K562 (cell line): Measurements from ENCODE around the gene CHN2. TPM values are rescaled to one million over a fixed set of nuclear protein-coding genes. Genes with fewer than 3 reads are reported as not detected.

ENCODE experiments used
- ATAC-seq: fragments of 200-7000 bp; cut with Tn5 transposase; 3 replicates; pipeline ENCODE4 v1.9.1; 2020; ENCODE audit warnings: moderate library complexity
- BruUV-seq: library from RNA; stranded (reverse); fragments of 400-500 nt; replicated peaks from 2 replicates; lab custom pipeline; 2021; lab: Mats Ljungman, UMichigan
- CTCF ChIA-PET: fragments of 300-600 bp; formaldehyde crosslinking; extraction: SDS; loops from one replicate; lab custom pipeline; 2021; ENCODE audit warnings: low intra/inter-chr PET ratio; lab: Yijun Ruan, JAX
- POLR2A ChIA-PET: fragments of 300-600, 350-650 bp; sonication (Branson Sonifier 250); formaldehyde crosslinking; extraction: SDS; loops from one replicate; lab custom pipeline; 2021; ENCODE audit warnings: antibody characterized with exemption, inconsistent platforms; lab: Yijun Ruan, JAX
- DNase-seq, 4 experiments: peaks; one replicate each; pipeline versions ENCODE4 v3.0.0 to v3.0.0-alpha.2; 2011 to 2018; ENCODE audit warnings: low spot score in 3 of 4, mixed read lengths in 3 of 4; ENCODE audit errors: extremely low read depth in 1 of 4
- FAIRE-seq: peaks from 2 replicates; lab custom pipeline; 2011; peaks lifted over from hg19 to GRCh38; lab: Jason Lieb, UNC
- H2AFZ ChIP-seq: 2 replicates; pipeline ENCODE4 v1.6.0; 2011; ENCODE audit warnings: low read depth, low read length, control low read depth, inconsistent platforms
- H3K27ac ChIP-seq: fragments of 200-600 bp; 3 replicates; pipeline ENCODE4 v1.8.0; 2011; ENCODE audit warnings: low read depth, mild to moderate bottlenecking, control low read depth, inconsistent platforms, low read length, moderate library complexity, mixed read lengths; ENCODE audit errors: extremely low read depth
- H3K27me3 ChIP-seq, 2 experiments: fragments of 300-600 bp in 1 of 2; 2 replicates in 1 of 2; 3 replicates in 1 of 2; pipeline versions ENCODE4 v1.6.0 to v1.8.0; 2011; ENCODE audit warnings: inconsistent platforms in 2 of 2, low read length in 2 of 2, mild to moderate bottlenecking in 1 of 2, mixed read lengths in 1 of 2, moderate library complexity in 1 of 2; ENCODE audit not compliant: control insufficient read depth in 2 of 2, insufficient read depth in 2 of 2
- H3K36me3 ChIP-seq: fragments of 300-600 bp; 3 replicates; pipeline ENCODE4 v1.8.0; 2011; ENCODE audit warnings: mild to moderate bottlenecking, low read length, inconsistent platforms; ENCODE audit not compliant: control insufficient read depth, insufficient read depth
- H3K4me1 ChIP-seq, 2 experiments: fragments of 200-600 bp in 1 of 2; replicated peaks in 1 of 2; 2 replicates in 1 of 2; 3 replicates in 1 of 2; pipeline versions ENCODE4 v1.5.1 to v1.8.0; 2011; ENCODE audit warnings: inconsistent platforms in 2 of 2, low read length in 2 of 2, mild to moderate bottlenecking in 1 of 2, mixed read lengths in 1 of 2, moderate library complexity in 1 of 2; ENCODE audit not compliant: control insufficient read depth in 2 of 2, insufficient read depth in 2 of 2
- H3K4me2 ChIP-seq: 2 replicates; pipeline ENCODE4 v1.6.1; 2011; ENCODE audit warnings: low read length, control low read depth, inconsistent platforms, mixed read lengths; ENCODE audit not compliant: insufficient read depth
- H3K4me3 ChIP-seq: fragments of 200-600 bp; sonication (generic), shearing (Covaris generic); 2 replicates; pipeline ENCODE4 v1.5.1; 2016; ENCODE audit warnings: control low read depth, inconsistent platforms
- H3K79me2 ChIP-seq: fragments of 200-600 bp; 3 replicates; pipeline ENCODE4 v1.8.0; 2011; ENCODE audit warnings: low read length, inconsistent platforms; ENCODE audit not compliant: control insufficient read depth, insufficient read depth
- H3K9ac ChIP-seq, 2 experiments: 2 replicates each; pipeline versions ENCODE4 v1.6.0 to v1.6.1; 2011; ENCODE audit warnings: low read depth in 2 of 2, low read length in 2 of 2, control low read depth in 1 of 2, inconsistent platforms in 1 of 2, mild to moderate bottlenecking in 1 of 2, mixed read lengths in 1 of 2; ENCODE audit not compliant: insufficient read depth in 1 of 2
- H3K9me1 ChIP-seq: one replicate; pipeline ENCODE4 v1.6.0; 2011; ENCODE audit warnings: inconsistent platforms, mild to moderate bottlenecking, low read length, moderate library complexity; ENCODE audit not compliant: control insufficient read depth, insufficient read depth
- H3K9me3 ChIP-seq: replicated peaks from 2 replicates; pipeline ENCODE4 v1.5.1; 2011; ENCODE audit warnings: low read depth, low read length, inconsistent platforms; ENCODE audit not compliant: control insufficient read depth, insufficient read depth
- H4K20me1 ChIP-seq: replicated peaks from 2 replicates; pipeline ENCODE4 v1.6.1; 2011; ENCODE audit warnings: low read length, inconsistent platforms, mixed read lengths; ENCODE audit not compliant: control insufficient read depth, insufficient read depth
- CREBBP ChIP-seq: IDR thresholded peaks from one replicate; pipeline ENCODE4 v1.6.1; 2012; ENCODE audit warnings: low read depth, mild to moderate bottlenecking, control low read depth, inconsistent platforms, low read length
- ETV1 ChIP-seq: fragments of 450-650 bp; conservative IDR thresholded peaks from 2 replicates; pipeline ENCODE4 v1.6.1; 2016; ENCODE audit warnings: missing genetic modification characterization, control low read depth, low read depth, missing compliant biosample characterization
- HEY1 ChIP-seq: fragments of 250-450 bp; sonication (Bioruptor Pico); IDR thresholded peaks from 2 replicates; pipeline ENCODE4 v1.5.0; 2020; ENCODE audit warnings: mild to moderate bottlenecking, moderate library complexity, borderline replicate concordance
- MCM2 ChIP-seq: fragments of 450-650 bp; IDR thresholded peaks from 2 replicates; pipeline ENCODE4 v1.6.1; 2017; ENCODE audit warnings: low read depth, mild to moderate bottlenecking
- SAFB ChIP-seq: fragments of 200-400 bp; formaldehyde crosslinking; IDR thresholded peaks from 2 replicates; pipeline ENCODE4 v1.6.1; 2017; ENCODE audit warnings: low read depth, low read length, borderline replicate concordance
- SMARCC2 ChIP-seq: fragments of 450-650 bp; IDR thresholded peaks from 2 replicates; pipeline ENCODE4 v1.6.1; 2017; ENCODE audit warnings: antibody characterized with exemption, moderate library complexity, mild to moderate bottlenecking, low read depth
- SP1 ChIP-seq: sonication (generic); formaldehyde crosslinking; IDR thresholded peaks from 2 replicates; pipeline ENCODE4 v1.8.1; 2022; ENCODE audit warnings: mild to moderate bottlenecking, missing genetic modification reagents
- TEAD2 ChIP-seq: fragments of 450-650 bp; IDR thresholded peaks from 2 replicates; pipeline ENCODE4 v1.6.1; 2016; ENCODE audit warnings: missing genetic modification characterization, control low read depth, missing compliant biosample characterization
- ZNF76 ChIP-seq: fragments of 250-450 bp; sonication (Bioruptor Pico); IDR thresholded peaks from 2 replicates; pipeline ENCODE4 v1.4.0; 2020; ENCODE audit warnings: mild to moderate bottlenecking, moderate library complexity, borderline replicate concordance
- ZNF785 ChIP-seq: fragments of 250-450 bp; sonication (Bioruptor Pico); IDR thresholded peaks from 2 replicates; pipeline ENCODE4 v1.4.0; 2020; ENCODE audit warnings: mild to moderate bottlenecking
- WGBS: fragments of 100-300 bp; shearing (Covaris generic); methylation state at CpG from one replicate; pipeline ENCODE4 v1.1.6; 2016; ENCODE audit warnings: low coverage, mixed read lengths; ENCODE audit not compliant: insufficient coverage; ENCODE audit errors: missing lambda C conversion rate; 5-methylcytosine and 5-hydroxymethylcytosine counted together
- in situ Hi-C: fragments of 300-500 bp; cut with MboI; formaldehyde crosslinking; loops from 4 replicates; pipeline ENCODE4 v1.15.0; 2018; ENCODE audit warnings: inconsistent platforms, mixed read lengths
- intact Hi-C: fragments of 100-400 bp; cut with micrococcal nuclease; formaldehyde crosslinking; loops from 2 replicates; pipeline ENCODE4 v1.14.2; 2022
- polyA plus RNA-seq, 8 experiments: library from polyadenylated mRNA; depleted of rRNA in 4 of 8; stranded (reverse) in 5 of 8; unstranded in 3 of 8; fragments of >200 nt; fragmentation: Nextera tagmentation in 2 of 8; fragmentation: Illumina TruSeq in 1 of 8; extraction: Ambion mirVana in 2 of 8; extraction: Trizol in 1 of 8; gene quantifications; 2 replicates each; pipeline versions ENCODE4 v1.2.1 to v1.2.3, GENCODE V29; 2011 to 2014; ENCODE audit warnings: inconsistent platforms in 1 of 8, missing spikeins in 1 of 8
- total RNA-seq, 7 experiments: library from RNA; depleted of rRNA in 6 of 7; stranded (reverse); fragments of >200 nt in 6 of 7; fragmentation: Illumina TruSeq in 2 of 7; extraction: Trizol in 2 of 7; gene quantifications; 2 replicates each; pipeline versions ENCODE4 v1.2.1 to v1.2.3, GENCODE V29; 2011 to 2021; ENCODE audit warnings: low replicate concordance in 1 of 7
- TF ChIP-seq, protein P1 (sequence below): sonication (generic); formaldehyde crosslinking; IDR thresholded peaks from 2 replicates; pipeline ENCODE4 v1.8.0; 2022; ENCODE audit warnings: mild to moderate bottlenecking, missing genetic modification reagents
- TF ChIP-seq, protein P2 (sequence below): sonication (generic); IDR thresholded peaks from 2 replicates; pipeline ENCODE4 v1.6.1; 2016
- TF ChIP-seq, protein P3 (sequence below): IDR thresholded peaks from 3 replicates; pipeline ENCODE4 v1.6.1; 2011; ENCODE audit warnings: borderline replicate concordance, mild to moderate bottlenecking; ENCODE audit not compliant: insufficient read length, insufficient read depth
- TF ChIP-seq, protein P4 (sequence below): IDR thresholded peaks from 2 replicates; pipeline ENCODE4 v1.6.1; 2011; ENCODE audit not compliant: insufficient read length; ENCODE audit errors: extremely low read depth

Gene CHN2
- total and polyA plus RNA-seq, 9 of the 15 experiments (the other 6 are each of a cell fraction or from before 2014, with no cell fraction given), result 0.12 to 2.1 (median 0.31) TPM; not detected in 1

DNA sequence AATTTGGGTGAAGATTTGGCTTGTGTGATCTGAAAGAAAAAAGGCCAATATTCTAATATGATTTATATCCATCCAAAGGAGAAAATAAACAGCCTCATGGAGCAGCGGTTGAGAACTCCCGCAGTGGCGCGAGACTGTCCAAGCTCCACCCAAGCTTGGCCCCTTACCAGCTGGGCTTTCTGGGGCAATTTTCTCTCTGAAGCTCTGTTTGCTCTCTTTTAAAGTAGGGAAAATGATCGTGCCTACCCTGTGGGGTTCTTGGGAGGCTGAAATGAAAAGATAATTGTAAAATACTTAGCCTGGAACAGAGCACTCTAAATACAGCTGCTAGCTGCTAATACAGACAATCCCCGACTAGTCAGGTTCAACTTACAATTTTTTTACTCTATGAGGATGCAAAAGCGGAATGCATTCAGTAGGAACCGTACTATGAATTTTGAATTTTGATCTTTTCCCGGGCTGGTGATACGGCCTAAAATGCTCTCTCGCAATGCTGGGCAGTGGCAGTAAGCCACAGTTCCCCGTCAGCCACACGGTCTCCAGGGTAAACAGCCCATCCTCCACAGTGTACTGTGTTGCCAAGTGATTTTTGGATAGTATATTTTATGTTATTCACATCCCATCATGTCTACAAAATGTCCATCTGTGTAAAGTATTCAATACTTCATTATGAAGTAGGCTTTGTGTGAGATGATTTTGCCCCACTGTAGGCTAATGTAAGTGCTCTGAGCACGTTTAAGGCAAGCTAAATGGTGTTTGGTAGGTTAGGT, 137.7 kb downstream of the CHN2 start:
- ATAC-seq (no peak), DNase-seq (no peak), FAIRE-seq (no peak)
- no TSS peak for BruUV-seq
- 26% methylated on average over 14 of the region's 14 CpGs for WGBS
- CTCF ChIA-PET, result no interaction called here
- intact Hi-C loops (no loop called here), in situ Hi-C loops (no loop called here)
- POLR2A ChIA-PET, result interaction anchor here (1.0 kb wide), 1 partner anchor 12 kb away, joined by 3 read pairs; no protein-coding TSS in a partner anchor
- no peaks in the 10 kb centered on the region for H3K4me1 ChIP-seq
- peaks cover 3 to 10% of the 10 kb centered on the region in 2 experiments; a peak in 3 of 5 replicates for H3K27me3 ChIP-seq
- no peak overlapping the region for H3K27ac ChIP-seq
- no peak overlapping the region for H2AFZ ChIP-seq
- no peaks in the 10 kb centered on the region for H4K20me1 ChIP-seq
- TF ChIP-seq, protein P1, sequence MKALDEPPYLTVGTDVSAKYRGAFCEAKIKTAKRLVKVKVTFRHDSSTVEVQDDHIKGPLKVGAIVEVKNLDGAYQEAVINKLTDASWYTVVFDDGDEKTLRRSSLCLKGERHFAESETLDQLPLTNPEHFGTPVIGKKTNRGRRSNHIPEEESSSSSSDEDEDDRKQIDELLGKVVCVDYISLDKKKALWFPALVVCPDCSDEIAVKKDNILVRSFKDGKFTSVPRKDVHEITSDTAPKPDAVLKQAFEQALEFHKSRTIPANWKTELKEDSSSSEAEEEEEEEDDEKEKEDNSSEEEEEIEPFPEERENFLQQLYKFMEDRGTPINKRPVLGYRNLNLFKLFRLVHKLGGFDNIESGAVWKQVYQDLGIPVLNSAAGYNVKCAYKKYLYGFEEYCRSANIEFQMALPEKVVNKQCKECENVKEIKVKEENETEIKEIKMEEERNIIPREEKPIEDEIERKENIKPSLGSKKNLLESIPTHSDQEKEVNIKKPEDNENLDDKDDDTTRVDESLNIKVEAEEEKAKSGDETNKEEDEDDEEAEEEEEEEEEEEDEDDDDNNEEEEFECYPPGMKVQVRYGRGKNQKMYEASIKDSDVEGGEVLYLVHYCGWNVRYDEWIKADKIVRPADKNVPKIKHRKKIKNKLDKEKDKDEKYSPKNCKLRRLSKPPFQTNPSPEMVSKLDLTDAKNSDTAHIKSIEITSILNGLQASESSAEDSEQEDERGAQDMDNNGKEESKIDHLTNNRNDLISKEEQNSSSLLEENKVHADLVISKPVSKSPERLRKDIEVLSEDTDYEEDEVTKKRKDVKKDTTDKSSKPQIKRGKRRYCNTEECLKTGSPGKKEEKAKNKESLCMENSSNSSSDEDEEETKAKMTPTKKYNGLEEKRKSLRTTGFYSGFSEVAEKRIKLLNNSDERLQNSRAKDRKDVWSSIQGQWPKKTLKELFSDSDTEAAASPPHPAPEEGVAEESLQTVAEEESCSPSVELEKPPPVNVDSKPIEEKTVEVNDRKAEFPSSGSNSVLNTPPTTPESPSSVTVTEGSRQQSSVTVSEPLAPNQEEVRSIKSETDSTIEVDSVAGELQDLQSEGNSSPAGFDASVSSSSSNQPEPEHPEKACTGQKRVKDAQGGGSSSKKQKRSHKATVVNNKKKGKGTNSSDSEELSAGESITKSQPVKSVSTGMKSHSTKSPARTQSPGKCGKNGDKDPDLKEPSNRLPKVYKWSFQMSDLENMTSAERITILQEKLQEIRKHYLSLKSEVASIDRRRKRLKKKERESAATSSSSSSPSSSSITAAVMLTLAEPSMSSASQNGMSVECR (CRISPR knock-in tag), result no peak
- no peak for TF ChIP-seq SMARCC2
- TF ChIP-seq HEY1 (CRISPR knock-in tag), result no peak
- TF ChIP-seq SAFB, result no peak
- no peak for TF ChIP-seq ZNF76
- no peak for TF ChIP-seq SP1 (CRISPR knock-in tag)
- TF ChIP-seq, protein P2, sequence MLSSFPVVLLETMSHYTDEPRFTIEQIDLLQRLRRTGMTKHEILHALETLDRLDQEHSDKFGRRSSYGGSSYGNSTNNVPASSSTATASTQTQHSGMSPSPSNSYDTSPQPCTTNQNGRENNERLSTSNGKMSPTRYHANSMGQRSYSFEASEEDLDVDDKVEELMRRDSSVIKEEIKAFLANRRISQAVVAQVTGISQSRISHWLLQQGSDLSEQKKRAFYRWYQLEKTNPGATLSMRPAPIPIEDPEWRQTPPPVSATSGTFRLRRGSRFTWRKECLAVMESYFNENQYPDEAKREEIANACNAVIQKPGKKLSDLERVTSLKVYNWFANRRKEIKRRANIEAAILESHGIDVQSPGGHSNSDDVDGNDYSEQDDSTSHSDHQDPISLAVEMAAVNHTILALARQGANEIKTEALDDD, result no peak
- TF ChIP-seq MCM2, result no peak
- no peak for TF ChIP-seq TEAD2 (tag)
- TF ChIP-seq CREBBP, result no peak
- TF ChIP-seq, protein P3, sequence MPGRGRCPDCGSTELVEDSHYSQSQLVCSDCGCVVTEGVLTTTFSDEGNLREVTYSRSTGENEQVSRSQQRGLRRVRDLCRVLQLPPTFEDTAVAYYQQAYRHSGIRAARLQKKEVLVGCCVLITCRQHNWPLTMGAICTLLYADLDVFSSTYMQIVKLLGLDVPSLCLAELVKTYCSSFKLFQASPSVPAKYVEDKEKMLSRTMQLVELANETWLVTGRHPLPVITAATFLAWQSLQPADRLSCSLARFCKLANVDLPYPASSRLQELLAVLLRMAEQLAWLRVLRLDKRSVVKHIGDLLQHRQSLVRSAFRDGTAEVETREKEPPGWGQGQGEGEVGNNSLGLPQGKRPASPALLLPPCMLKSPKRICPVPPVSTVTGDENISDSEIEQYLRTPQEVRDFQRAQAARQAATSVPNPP, result no peak
- TF ChIP-seq ZNF785 (CRISPR knock-in tag), result no peak
- TF ChIP-seq ETV1 (tag), result no peak
- TF ChIP-seq, protein P4, sequence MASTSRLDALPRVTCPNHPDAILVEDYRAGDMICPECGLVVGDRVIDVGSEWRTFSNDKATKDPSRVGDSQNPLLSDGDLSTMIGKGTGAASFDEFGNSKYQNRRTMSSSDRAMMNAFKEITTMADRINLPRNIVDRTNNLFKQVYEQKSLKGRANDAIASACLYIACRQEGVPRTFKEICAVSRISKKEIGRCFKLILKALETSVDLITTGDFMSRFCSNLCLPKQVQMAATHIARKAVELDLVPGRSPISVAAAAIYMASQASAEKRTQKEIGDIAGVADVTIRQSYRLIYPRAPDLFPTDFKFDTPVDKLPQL, result no peak
- no peaks in the 10 kb centered on the region for H3K9me3 ChIP-seq
- no peak overlapping the region for H3K4me2 ChIP-seq
- H3K4me3 ChIP-seq, result no peak overlapping the region
- H3K36me3 ChIP-seq, result no peaks in the 10 kb centered on the region
- no peaks in the 10 kb centered on the region for H3K79me2 ChIP-seq
- no peak overlapping the region for H3K9ac ChIP-seq
- H3K9me1 ChIP-seq, result no peaks in the 10 kb centered on the region
